Bronchial epithelial cell (primary cell): Measurements from ENCODE around the gene DMAP1. TPM values are rescaled to one million over a fixed set of nuclear protein-coding genes. Genes with fewer than 3 reads are reported as not detected.

Experiments used
- DNase-seq: peaks from one replicate; pipeline ENCODE4 v3.0.0-alpha.2; 2010; ENCODE audit warnings: low read depth
- FAIRE-seq: peaks from 2 replicates; lab custom pipeline; 2011; peaks lifted over from hg19 to GRCh38; lab: Jason Lieb, UNC
- H3K27me3 ChIP-seq: 2 replicates; pipeline ENCODE4 v1.5.1; 2011; ENCODE audit warnings: low read length; ENCODE audit not compliant: control insufficient read depth, insufficient read depth
- H3K36me3 ChIP-seq: 2 replicates; pipeline ENCODE4 v1.5.1; 2011; ENCODE audit warnings: low read length; ENCODE audit not compliant: control insufficient read depth, insufficient read depth
- H3K4me3 ChIP-seq: 2 replicates; pipeline ENCODE4 v1.5.1; 2011; ENCODE audit warnings: mild to moderate bottlenecking, low read depth, low read length, control low read depth
- CTCF ChIP-seq: IDR thresholded peaks from 2 replicates; pipeline ENCODE4 v1.5.1; 2011; ENCODE audit warnings: mild to moderate bottlenecking, moderate library complexity, low read length, control low read depth, inconsistent platforms; ENCODE audit not compliant: insufficient read depth, severe bottlenecking
- total RNA-seq: library from RNA; depleted of rRNA; stranded (reverse); fragments of >200 nt; gene quantifications from 2 replicates; pipeline ENCODE4 v1.2.1, GENCODE V29; 2014

Gene DMAP1
- total RNA-seq, 1 donor from 2014 or later = 21.9 TPM

- peaks cover 2% of the 10 kb centered on the region for H3K36me3 ChIP-seq
- H3K27me3 ChIP-seq = no peaks in the 10 kb centered on the region
- no peak for TF ChIP-seq CTCF
- DNase-seq = no peak
- no peak overlapping the region for H3K4me3 ChIP-seq
- FAIRE-seq = peak; percentile 7
Measured at GRCh38 chr1:44261962-44262361, 48.7 kb downstream of the DMAP1 start.

- no peaks in the 10 kb centered on the region for H3K27me3 ChIP-seq
- no peak overlapping the region for H3K4me3 ChIP-seq
- H3K36me3 ChIP-seq = peaks cover under 1% of the 10 kb centered on the region
- TF ChIP-seq CTCF = no peak
- FAIRE-seq (peak; percentile 7), DNase-seq (no peak)
Measured at GRCh38 chr1:44262414-44262813, 49.1 kb downstream of the DMAP1 start.

- H3K4me3 ChIP-seq = no peak overlapping the region
- FAIRE-seq = peak; percentile 85
- no peaks in the 10 kb centered on the region for H3K36me3 ChIP-seq
- no peaks in the 10 kb centered on the region for H3K27me3 ChIP-seq
- TF ChIP-seq CTCF = no peak
- DNase-seq = no peak
Measured at GRCh38 chr1:44262816-44263567, 49.7 kb downstream of the DMAP1 start.

- Histone ChIP-seq H3K27me3 (no peaks in the 10 kb centered on the region), H3K4me3 (no peak overlapping the region), H3K36me3 (no peaks in the 10 kb centered on the region)
- DNase-seq (no peak), FAIRE-seq (no peak)
- TF ChIP-seq CTCF = no peak
Measured at GRCh38 chr1:44263568-44264450, 50.5 kb downstream of the DMAP1 start.

- no peak for DNase-seq
- FAIRE-seq = no peak
- Histone ChIP-seq H3K36me3 (no peaks in the 10 kb centered on the region), H3K27me3 (no peaks in the 10 kb centered on the region), H3K4me3 (no peak overlapping the region)
- TF ChIP-seq CTCF = no peak
Measured at GRCh38 chr1:44264451-44264771, 51.1 kb downstream of the DMAP1 start.
